GM19239 (cell line): ENCODE data around the gene NDUFS1.
A peak's percentile ranks its signal among the peaks of the same experiment; 100 is the strongest.
"Not testable (repeated sequence)": the region's sequence is repeated elsewhere in the genome, so short reads cannot be mapped to it uniquely, and the experiment has no call there.

Source experiments
- DNase-seq: peaks from one replicate; pipeline ENCODE4 v3.0.0; 2011; ENCODE audit warnings: low spot score; ENCODE audit not compliant: insufficient read length
- FAIRE-seq: peaks from 2 replicates; lab custom pipeline; 2011; peaks lifted over from hg19 to GRCh38; lab: Jason Lieb, UNC

NDUFS1 gene

GRCh38 chr2:206112108-206112507 lies 47.1 kb downstream of the NDUFS1 start:
- DNase-seq (no peak), FAIRE-seq (no peak)

DNA sequence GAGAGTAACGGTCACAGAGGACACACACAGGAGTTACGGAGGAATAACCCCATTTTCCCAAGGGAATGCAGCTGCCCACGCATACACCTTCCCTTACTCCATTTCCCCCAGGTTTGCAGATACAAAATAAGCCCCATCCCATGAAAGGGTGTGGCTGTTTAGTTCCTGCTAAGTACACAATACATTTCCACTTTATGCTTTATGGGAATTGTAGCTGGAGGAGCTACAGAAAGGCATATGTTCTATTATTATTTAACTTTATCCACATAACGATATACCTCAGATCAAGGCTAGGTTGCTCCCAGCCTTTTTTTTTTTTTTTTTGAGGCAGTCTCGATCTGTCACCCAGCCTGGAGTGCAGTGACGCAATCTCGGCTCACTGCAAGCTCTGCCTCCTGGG lies 50.5 kb downstream of the NDUFS1 start:
- FAIRE-seq (no peak), DNase-seq (no peak)

DNA sequence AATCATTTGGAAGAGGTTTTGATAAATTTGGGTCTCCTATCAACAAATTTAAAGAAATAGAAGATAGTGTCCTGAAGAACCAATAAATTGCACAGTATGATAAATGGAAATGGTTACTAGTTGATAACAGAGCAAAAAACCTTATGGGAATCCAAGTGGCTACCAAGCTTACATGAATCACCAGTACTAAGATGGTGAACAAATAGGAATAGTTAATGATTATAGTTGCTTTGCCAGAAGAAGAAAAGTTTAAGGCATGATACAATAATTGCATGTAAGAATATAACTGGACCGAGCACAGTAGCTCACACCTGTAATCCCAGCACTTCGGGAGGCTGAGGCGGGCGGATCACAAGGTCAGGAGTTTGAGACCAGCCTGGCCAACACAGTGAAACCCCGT lies 53.7 kb downstream of the NDUFS1 start:
- no peak for FAIRE-seq
- no peak for DNase-seq

GRCh38 chr2:206105038-206105437 lies 54.2 kb downstream of the NDUFS1 start:
- FAIRE-seq = no peak
- DNase-seq = no peak

DNA sequence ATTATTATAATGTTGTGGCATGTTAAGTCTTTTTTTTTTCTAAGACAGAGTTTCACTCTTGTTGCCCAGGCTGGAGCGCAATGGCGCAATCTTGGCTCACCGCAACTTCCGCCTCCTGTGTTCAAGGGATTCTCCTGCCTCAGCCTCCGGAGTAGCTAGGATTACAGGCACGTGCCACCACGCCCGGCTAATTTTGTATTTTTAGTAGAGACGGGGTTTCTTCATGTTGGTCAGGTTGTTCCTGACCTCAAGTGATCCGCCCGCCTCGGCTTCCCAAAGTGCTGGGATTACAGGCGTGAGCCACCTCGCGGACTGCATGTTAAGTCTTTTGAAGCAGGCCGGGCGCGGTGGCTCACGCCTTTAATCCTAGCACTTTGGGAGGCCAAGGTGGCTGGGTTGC lies 60.4 kb downstream of the NDUFS1 start:
- DNase-seq, FAIRE-seq: not testable (repeated sequence)

GRCh38 chr2:206098471-206098870 lies 60.8 kb downstream of the NDUFS1 start:
- FAIRE-seq (no peak), DNase-seq (no peak)

- no peak for FAIRE-seq
- no peak for DNase-seq
Measured at GRCh38 chr2:206096876-206097275, 62.4 kb downstream of the NDUFS1 start.

- FAIRE-seq (peak; percentile 40), DNase-seq (no peak)
Measured at GRCh38 chr2:206095536-206096332, 63.5 kb downstream of the NDUFS1 start.

GRCh38 chr2:206092297-206092696 lies 66.9 kb downstream of the NDUFS1 start:
- FAIRE-seq (no peak), DNase-seq (no peak)

DNA sequence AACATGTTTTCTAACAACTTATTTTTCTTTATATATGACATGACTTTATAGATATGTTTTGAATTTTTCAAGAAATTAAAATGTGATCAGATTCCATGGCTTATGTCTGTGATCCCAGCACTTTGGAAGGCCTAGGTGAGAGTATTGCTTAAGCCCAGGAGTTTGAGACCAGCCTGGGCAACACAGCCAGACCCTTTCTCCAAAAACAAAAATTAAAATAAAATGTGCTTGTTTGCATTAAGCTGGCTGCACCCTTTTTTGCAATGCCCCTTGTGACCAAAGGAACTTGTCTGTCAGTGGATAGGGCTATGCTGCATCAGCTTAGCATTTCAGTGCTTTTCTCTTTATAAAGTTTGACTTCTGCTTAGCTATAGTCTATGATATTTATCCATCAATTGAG lies 71.0 kb downstream of the NDUFS1 start:
- no peak for FAIRE-seq
- no peak for DNase-seq

- FAIRE-seq = peak; percentile 76
- no peak for DNase-seq
Measured at GRCh38 chr2:206086716-206087350, 72.4 kb downstream of the NDUFS1 start.

DNA sequence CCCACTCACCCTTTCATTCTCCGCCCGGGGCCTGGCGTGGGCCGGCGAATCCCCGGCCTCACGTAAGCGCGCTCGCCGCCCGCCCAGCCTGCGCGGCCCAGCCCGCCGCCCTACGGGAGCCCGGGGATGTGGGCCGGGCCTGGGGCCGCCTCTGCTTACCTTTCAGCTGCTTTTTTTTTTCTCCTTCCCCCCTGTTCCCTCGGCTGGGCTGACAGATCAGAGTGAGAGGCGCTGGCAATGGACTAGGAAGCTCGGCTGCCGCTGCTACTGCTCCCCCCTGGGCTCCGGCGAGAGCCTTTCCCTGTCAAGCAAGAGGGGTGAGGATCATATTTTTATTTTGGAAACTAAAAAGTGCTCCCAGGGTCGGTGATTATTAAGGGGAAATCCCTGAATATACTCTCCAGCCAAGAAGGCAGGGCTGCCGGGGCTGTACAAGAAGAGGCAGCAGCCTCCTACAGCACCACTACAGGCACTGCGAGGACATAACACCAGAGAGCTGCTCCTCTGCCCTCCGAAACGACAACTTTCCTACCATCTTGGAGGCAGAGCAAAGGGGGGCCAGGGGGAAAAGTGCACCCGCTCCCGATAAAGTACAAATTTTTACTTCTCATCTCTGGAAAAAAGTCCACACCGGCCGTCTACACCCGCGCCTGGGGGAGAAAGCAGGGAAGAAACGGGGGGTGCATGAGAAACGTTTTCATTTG lies 73.3 kb downstream of the NDUFS1 start, which contains the start of gene INO80D:
TSS of gene INO80D (minus strand) at position 433 of the 704 bp plus-strand sequence. CDS start 23,158 bp downstream, outside the sequence.
- peak; percentile 98 for FAIRE-seq

GRCh38 chr2:206084870-206085741 lies 74.1 kb downstream of the NDUFS1 start:
- FAIRE-seq (no peak), DNase-seq (peak; percentile 14)

More for the DNA sequence above, 73.3 kb downstream of the NDUFS1 start, which contains the start of gene INO80D:
- peak; percentile 73 for DNase-seq

GRCh38 chr2:206084439-206084869 lies 74.8 kb downstream of the NDUFS1 start:
- DNase-seq (peak; percentile 7), FAIRE-seq (peak; percentile 35)

DNA sequence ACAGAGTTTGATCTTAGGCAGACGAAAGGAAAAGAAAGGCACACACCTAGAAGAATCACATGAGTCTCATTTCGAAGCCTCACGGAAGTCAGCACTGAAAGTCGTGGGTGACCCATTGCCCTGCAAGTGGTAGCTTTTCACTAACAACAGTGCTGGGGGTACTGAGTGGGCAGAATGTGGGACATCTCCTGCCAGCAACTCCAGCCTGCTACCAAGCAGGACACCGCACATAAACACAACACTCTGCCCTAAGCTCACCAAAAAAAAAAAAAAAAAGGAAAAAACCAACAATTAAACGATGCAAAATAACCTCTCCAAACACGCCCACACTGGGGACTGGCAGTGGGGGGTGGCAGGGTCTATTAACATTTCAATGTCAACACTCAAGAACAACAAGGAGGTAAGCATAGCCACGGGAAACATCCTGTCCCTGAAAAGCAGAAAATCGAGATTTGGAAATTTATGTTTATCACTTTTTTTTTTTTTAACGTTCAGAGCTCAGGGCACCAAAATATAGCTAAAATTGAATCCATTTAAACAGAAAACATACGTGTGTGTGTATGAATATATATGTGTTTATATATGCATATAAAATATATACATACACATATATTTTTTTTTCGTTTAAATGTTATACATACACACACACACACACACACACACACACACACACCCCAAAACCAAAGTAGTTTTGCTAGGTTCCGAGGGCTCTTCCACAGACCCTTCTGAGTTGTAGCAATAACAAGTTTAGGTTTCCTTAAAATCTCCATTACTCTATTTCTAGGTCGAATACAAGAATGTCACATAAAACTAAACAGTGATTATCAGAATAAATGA lies 75.4 kb downstream of the NDUFS1 start:
- peak; percentile 96 for FAIRE-seq
- DNase-seq = peak; percentile 12

- DNase-seq (no peak), FAIRE-seq (peak; percentile 63)
Measured at GRCh38 chr2:206082298-206082843, 76.9 kb downstream of the NDUFS1 start.

GRCh38 chr2:206080927-206081326 lies 78.3 kb downstream of the NDUFS1 start:
- FAIRE-seq (peak; percentile 59), DNase-seq (no peak)

GRCh38 chr2:206079699-206080465 lies 79.4 kb downstream of the NDUFS1 start:
- FAIRE-seq (no peak), DNase-seq (no peak)
